SK-N-SH (cell line): ENCODE results near the gene PBX1.

ENCODE experiments used
- IRF3 ChIP-seq: fragments of 150-350 bp; IDR thresholded peaks from 2 replicates; pipeline ENCODE4 v1.6.1; 2016; ENCODE audit warnings: mild to moderate bottlenecking, low read depth, low read length
- MAX ChIP-seq: IDR thresholded peaks from 2 replicates; pipeline ENCODE4 v1.4.0; 2012; ENCODE audit warnings: low read depth
- REST ChIP-seq: IDR thresholded peaks from 2 replicates; pipeline ENCODE4 v1.6.1; 2012; ENCODE audit warnings: mild to moderate bottlenecking, low read depth, low read length, moderate library complexity
- TAF1 ChIP-seq: IDR thresholded peaks from 2 replicates; pipeline ENCODE4 v1.6.1; 2012; ENCODE audit warnings: low read depth, mild to moderate bottlenecking, low read length, moderate library complexity, borderline replicate concordance

GRCh38 chr1:164567774-164568173, 8.8 kb downstream of the PBX1 start:
- no peak for TF ChIP-seq REST
- no peak for TF ChIP-seq TAF1
- no peak for TF ChIP-seq MAX
- no peak for TF ChIP-seq IRF3
